MV-4-11 (cell line): ENCODE results near the gene KCNE5.
"Not testable (repeated sequence)": the region's sequence is repeated elsewhere in the genome, so short reads cannot be mapped to it uniquely, and the experiment has no call there.

Source experiments
- DNase-seq: peaks from one replicate; lab custom pipeline; 2025; lab: John Stamatoyannopoulos, UW

The KCNE5 gene, protein sequence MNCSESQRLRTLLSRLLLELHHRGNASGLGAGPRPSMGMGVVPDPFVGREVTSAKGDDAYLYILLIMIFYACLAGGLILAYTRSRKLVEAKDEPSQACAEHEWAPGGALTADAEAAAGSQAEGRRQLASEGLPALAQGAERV

DNA sequence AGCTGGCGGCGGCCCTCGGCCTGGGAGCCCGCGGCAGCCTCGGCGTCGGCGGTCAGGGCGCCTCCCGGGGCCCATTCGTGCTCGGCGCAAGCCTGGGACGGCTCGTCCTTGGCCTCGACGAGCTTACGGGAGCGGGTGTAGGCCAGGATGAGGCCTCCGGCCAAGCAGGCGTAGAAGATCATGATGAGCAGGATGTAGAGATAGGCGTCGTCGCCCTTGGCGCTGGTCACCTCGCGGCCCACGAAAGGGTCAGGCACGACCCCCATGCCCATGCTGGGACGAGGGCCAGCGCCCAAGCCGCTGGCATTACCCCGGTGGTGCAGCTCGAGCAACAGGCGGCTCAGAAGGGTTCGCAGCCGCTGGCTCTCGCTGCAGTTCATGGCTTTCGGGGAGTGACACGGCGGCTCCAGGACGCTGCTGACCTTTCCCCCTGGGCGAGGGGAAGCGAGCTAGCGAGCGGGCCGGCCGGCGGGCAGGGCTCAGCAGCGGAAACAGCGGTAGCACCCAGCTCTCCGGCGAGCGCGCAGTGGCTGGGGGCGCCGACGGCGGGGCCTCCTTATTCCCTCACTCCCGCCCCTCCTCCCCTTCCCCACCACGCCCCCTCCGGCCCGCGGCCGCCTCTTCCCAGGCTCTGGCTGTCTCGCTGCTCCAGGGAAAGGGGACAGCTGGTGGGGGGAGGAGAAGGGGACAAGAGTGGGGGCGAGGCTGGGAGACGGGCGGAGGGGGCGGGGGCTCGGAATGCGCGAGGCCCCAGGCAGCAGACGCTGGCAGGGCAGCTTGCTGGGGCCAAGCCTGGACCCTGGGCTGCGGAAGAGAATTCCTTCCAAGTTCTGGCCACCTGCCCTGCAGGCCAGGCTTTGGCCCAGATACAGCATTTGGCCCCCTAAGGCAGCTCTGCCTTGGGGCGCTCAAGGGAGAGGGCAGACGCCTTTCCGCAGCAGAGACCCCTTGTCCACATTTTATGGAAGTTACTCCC is at the start of gene KCNE5:
KCNE5 (minus strand) TSS at position 532 of the 976 bp plus-strand sequence; CDS start at position 380, 152 bp downstream.
- DNase-seq = peak; percentile 23

DNA sequence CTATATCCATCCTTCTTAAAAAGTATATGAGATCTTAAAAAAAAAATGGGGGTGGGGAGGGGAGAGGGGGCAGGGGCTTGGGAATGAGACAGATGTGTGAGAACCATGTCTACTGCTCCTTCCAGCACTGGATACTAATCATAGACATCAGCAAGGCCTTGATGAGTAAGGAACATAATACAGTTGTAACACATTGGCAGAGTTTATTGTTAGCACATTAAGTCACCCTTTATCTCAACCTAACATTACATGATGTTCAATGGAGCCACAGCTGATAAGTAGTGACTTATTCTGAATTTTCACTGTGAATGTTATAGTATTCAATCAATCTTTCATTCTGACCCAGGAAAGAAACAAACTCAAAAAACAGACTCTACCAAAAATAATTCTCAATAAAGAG is 47.3 kb upstream of the KCNE5 start:
- DNase-seq = no peak

DNA sequence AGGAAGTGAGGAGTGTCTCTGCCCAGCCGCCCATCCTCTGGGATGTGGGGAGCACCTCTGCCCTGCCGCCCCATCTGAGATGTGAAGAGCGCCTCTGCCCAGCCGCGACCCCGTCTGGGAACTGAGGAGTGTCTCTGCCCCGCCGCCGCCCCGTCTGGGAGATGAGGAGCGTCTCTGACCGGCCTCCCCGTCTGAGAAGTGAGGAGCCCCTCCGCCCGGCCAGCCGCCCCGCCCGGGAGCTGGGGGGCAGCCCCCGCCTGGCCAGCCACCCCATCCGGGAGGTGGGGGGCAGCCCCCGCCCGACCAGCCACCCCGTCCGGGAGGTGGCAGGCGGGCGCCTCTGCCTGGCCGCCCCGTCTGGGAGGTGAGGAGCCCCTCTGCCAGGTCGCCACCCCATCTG is 46.2 kb upstream of the KCNE5 start:
- not testable (repeated sequence) for DNase-seq

DNA sequence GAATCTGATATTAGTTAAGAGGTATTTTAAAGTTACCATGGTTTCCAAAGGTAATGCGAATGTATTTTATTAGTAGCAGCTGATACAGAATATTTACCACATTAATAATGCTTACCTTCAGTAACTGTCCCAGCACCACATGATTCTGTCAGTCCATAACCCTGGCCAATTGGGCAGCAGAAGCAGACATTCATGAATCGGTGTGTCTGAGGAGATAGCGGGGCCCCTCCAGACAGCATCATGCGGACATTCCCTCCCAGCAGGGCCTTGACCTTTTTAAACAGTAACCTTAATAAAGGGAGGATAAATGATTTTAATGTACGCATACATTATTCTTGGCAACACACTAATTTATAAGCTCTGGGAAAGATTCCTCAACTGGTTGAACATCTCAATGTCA is 43.0 kb upstream of the KCNE5 start:
- no peak for DNase-seq

DNA sequence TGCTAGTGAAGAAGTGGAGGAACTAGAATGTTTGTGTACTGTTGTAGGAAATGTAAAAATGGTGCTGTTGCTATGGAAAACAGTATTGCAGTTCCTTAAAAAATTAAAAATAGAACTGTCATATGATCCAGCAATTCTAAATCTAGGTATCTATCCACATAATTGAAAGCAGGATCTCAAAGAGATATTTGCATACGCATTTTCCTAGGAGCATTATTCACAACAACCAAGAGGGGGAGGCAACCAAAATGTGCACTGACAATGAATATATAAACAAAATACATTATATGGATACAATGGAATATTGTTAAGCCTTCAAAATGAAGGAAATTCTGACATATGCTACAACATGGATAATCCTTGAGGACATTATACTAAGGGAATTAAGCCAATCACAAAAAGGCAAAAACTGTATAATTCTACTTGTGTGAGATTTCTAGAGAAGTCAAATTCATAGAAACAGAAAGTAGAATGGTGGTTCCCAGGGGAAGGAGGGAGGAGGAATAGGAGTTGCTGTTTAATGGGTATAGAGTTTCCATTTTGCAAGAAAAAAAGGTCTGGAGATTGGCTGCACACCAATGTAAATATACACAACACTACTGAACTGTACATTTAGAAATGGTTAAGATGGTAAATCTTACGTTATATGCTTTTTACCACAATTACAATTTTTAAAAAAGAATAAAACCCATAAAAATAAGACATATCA is 35.6 kb upstream of the KCNE5 start:
- DNase-seq = no peak

DNA sequence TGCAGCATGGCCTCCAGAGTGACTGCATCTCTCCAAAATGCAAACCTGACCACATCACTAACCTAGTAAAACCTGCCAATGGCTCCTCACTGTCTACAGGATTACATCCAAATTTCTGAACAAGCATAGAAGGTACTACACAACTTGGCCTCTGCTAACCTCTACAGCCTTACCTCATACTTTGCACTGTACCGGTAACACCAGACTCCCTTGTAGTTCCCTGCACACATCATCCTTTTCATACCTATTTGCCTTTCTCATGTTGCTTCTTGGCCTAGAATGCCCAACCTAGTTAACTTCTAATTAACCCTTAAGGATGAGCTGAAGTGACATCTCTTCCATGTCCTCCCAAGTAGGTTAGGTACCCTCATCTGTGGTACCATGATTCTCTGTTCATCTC is 33.4 kb upstream of the KCNE5 start:
- DNase-seq = no peak

DNA sequence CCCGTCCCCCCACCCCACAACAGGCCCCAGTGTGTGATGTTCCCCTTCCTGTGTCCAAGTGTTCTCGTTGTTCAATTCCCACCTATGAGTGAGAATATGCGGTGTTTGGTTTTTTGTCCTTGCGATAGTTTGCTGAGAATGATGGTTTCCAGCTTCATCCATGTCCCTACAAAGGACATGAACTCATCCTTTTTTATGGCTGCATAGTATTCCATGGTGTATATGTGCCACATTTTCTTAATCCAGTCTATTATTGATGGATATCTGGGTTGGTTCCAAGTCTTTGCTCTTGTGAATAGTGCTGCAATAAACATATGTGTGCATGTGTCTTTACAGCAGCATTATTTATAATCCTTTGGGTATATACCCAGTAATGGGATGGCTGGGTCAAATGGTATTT is 32.4 kb upstream of the KCNE5 start:
- not testable (repeated sequence) for DNase-seq

DNA sequence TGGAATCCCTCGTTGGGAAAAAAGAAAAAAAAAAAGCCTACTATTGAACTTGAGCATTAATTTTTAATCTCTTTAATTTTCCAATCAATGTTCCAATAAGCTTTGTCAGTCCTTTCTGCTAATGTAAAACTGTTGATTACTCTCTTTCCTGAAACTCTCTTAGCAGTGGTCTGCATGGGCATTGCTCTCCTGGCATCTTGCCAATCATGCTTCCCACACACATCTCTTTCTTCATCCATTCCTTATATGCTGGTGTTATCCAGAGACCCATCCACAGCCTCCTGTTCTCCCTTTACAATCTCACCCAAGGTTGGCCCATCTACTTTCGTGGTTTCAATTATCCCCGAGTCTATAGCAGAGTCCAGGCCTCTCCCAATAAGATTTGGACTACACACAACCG is 31.8 kb upstream of the KCNE5 start:
- no peak for DNase-seq

DNA sequence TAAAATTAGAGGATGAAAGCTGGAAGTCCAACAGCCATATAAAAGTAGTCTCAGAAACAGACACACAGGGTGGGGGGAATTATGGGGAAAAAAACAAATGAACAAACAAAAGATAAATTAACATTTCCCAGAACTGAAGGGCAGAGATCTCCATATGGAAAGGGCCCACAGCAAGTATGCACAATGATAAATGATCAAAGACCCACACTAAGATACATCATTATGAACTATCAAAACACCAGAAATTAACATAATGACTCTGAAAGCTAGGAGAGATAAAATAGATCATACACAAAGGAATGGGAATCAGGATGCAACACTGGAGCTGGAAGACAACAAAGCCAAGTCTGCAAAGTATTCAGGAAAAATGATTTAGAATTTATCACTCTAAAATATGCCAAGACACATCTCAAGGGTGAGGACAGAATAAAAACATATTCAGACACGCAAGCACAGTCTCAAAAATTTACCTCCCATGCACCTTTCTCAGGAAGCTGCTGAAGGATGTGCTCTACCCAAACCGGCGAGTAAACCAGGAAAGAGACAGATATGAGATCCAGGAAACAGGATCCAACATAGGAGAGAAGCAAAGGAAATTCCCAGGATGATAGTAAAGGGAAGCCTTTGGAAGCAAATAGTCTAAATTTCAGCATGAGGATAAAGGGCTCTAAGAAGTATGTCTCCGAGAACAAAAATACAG is 30.7 kb upstream of the KCNE5 start:
- no peak for DNase-seq

DNA sequence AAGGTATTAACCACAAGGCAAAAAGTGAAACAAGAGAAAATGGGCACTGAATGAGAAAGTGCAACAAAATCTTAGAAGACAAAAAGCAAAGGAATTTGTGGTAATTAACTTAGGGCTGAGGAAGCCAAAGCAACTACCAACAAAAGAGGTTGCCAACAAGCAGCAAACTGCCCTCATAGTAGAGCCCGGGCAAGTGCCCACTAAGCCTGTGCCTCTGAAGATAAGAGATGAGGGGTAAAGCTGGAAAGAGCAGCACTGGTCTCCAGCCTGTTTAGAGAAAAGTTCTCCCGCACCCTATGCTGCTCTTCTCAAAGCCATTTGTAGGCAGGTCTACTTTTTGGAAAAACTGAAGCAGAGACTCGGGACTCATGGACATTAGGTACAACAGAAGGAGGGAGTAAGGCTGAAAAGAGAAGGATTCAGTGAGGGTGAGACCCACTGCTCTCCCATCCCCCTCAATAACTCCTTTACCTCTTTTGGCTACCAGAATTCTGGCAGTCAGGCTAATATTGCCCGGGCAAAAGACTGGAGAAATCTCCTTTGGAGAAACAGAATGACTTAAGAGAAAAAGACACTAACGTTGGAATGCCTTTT is 29.6 kb upstream of the KCNE5 start:
- no peak for DNase-seq

DNA sequence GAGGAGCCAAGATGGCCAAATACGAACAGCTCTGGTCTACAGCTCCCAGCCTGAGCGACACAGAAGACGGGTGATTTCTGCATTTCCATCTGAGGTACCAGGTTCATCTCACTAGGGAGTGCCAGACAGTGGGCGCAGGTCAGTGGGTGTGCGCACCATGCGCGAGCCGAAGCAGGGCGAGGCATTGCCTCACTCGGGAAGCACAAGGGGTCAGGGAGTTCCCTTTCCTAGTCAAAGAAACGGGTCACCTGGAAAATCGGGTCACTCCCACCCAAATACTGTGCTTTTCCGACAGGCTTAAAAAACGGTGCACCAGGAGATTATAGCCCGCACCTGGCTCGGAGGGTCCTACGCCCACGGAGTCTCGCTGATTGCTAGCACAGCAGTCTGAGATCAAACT is 19.7 kb upstream of the KCNE5 start:
- not testable (repeated sequence) for DNase-seq

DNA sequence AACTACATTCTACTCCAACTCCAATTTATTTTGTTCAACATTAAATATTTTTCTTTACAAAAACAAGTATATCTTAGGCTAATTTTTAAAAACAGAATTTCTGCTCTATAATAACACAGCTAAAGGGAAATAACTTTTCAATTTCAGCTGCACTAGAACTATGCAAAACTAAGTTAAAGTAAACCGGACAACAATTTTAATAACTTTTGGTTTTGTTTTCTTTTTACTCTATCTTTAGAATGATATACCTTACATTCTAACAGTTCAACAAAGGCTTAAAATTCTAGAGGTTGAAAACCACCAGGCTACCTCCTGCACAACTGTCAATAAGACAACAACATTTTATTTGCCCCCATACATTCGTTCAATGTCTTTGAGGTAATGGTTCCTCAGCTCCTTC is 18.7 kb upstream of the KCNE5 start:
- DNase-seq = no peak

DNA sequence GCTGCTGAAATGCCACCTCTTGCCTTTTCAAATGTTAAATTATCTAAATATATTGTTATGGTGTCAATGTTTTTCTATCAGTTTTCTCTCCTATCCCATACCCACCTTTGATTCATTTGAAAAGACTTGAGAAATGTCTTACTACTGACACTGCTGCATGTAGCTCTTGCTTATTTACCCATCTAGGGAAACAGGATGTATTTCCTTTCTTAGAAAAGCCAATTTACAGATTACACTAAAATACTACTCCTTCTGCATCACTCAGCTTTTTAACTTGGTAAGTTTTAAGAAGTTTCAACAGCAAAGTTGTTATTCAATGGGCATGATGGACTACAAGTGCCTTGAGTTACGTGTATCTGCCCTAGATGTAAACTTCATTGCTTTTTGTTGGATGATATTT is 13.2 kb upstream of the KCNE5 start:
- DNase-seq = no peak

DNA sequence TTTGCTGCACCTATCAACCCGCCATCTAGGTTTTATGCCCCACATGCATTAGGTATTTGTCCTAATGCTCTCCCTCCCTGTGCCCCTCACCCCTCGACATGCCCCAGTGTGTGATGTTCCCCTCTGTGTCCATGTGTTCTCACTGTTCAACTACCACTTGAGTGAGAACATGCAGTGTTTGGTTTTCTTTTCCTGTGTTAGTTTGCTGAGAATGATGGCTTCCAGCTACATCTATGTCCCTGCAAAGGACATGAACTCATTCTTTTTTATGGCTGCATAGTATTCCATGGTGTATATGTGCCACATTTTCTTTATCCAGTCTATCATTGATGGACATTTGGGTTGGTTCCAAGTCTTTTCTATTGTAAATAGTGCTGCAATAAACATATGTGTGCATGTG is 12.5 kb upstream of the KCNE5 start:
- DNase-seq = not testable (repeated sequence)

DNA sequence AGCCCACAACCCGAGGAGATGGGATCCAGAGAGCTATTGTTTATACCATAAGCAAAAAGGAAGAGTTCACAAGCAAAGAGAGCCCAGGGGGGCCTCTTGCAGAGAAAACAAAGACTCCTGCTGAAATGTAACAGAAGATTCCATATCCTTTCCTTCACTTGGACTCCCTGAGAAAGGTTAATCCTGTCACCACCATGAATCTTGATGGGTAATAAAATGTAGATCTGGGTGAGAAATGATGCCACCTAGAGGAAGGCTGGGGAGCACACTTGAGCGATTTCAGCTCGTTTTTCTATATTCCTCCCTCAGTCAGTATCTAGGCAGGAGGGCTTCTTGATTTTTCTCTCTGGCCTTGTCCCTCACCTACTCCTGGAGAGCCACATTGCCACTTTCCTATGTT is 10.2 kb upstream of the KCNE5 start:
- DNase-seq = peak; percentile 29

DNA sequence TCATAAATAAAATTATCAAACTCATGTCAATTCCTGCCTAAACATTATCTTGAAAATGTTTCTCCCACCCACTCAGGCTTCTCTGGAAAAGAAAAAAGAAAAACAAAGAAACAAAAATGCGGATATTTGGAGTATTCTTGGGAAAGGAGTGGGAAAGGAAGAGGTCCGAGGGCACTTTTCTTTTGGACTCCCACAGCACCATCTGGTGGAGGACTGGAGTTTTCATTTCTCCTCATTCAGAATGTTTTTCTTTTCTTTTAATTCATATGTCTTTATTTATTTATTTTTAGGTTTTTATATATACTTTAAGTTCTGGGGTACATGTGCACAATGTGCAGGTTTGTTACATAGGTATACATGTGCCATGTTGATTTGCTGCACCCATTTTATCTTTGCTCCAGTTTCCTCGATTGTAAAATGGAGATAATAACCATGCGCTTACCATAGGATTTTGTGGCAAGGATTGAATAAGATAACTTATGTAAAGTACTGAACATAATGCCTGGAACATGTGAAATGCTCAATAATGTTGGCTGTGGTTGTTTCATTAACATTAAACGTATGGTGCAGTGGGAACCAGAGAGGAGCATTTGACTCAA is 8.0 kb upstream of the KCNE5 start:
- DNase-seq = peak; percentile 18

DNA sequence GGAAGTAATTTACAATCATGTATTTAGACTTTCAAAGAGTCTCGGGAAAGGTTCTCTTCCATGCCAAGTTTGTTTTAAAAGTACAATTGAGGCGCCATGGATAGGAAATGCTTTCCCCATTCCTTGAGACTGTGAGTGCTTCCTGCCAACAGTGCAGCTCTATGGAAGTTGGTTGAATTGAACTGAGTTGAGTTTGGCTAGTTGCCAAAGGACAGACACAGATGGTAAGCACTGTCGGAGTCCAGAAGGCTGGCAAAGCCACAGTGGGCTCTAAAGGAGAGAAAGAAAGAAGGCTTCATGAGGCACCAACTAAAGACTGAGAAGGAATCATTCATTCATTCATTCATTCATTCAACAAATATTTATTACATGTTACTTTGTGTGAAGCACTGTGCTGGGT is 4.3 kb upstream of the KCNE5 start:
- DNase-seq = no peak

DNA sequence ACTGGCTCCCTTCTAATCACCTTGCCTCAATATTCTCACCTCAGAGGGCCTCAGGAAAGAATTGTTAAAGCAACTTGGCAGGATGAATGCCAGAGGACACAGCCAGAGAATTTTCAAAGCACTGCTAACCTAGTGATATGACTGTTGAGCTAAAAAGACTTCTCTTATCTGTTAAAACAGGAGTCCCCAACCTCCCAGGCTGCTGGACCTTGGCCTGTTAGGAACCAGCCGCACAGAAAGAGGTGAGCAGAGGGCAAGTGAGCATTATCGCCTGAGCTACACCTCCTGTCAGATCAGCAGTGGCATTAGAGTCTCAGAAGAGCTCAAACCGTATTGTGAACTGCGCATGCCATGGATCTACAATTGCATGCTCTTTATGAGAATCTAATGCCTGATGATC is 1.7 kb upstream of the KCNE5 start:
- no peak for DNase-seq

DNA sequence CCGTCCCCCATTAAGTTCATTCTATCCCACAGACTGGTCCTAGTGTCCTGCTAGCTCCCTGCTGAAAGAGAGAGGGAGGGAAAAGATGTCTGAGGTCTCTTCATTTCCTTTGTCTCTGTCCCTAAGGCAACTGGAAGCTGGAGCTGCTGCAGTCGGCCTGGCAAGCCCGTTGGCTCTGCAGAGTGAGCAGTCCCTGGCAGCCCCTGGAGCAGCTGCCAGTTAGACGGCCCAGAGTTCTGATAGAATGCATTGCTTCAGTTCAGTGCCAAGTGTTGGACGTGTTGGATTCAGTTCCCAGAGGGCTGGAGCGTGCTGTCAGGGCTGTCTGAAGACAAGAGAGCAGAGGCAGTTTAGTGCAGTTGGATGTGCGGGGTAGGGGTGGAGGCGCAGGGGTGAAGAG is 975 bp downstream of the KCNE5 start:
- peak; percentile 17 for DNase-seq

DNA sequence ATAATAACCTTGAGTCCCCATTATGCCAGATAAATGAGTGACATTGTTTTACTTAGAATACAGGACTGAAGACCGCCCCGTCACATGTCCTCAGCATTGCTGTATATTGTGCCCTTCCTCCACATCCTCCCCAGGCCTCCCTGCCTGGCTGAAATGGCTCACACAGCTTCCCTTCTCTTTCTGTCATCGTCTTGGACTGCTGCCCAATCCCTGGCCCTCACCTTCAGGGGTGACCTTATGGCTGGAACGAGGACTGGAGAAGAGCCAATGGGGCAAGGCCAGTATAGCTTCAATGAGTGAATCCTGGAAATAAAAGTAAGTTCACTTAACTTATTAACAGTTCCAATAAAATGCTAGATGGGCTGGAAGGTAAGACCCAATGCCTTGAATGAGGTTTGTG is 2.7 kb downstream of the KCNE5 start:
- DNase-seq = peak; percentile 28

DNA sequence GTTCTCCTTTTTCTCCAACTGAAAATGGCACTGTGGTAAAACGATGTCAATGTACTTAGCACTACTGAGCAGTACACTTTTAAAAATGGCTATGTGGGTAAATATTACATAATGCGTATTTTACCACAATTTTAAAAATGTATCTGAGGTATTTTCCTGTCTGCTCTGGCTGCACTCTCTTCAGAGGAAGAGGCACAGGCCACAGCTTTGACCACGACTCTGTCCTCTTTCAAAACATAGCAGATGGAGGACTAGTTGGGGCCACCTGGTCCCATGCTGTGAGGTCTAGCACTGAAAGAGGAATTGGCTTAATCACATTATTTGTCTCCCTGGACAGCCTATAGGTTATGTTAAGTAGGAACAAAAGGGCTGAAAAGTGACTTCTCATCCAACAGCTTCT is 5.2 kb downstream of the KCNE5 start:
- peak; percentile 97 for DNase-seq
